GM18526 (cell line): ENCODE results near the gene MAEA.
A peak's percentile ranks its signal among the peaks of the same experiment; 100 is the strongest.

ENCODE experiments used
- POLR2A ChIP-seq: IDR thresholded peaks from 3 replicates; pipeline ENCODE4 v1.6.1; 2011; ENCODE audit not compliant: insufficient read length; ENCODE audit errors: extremely low read depth

Gene MAEA

DNA sequence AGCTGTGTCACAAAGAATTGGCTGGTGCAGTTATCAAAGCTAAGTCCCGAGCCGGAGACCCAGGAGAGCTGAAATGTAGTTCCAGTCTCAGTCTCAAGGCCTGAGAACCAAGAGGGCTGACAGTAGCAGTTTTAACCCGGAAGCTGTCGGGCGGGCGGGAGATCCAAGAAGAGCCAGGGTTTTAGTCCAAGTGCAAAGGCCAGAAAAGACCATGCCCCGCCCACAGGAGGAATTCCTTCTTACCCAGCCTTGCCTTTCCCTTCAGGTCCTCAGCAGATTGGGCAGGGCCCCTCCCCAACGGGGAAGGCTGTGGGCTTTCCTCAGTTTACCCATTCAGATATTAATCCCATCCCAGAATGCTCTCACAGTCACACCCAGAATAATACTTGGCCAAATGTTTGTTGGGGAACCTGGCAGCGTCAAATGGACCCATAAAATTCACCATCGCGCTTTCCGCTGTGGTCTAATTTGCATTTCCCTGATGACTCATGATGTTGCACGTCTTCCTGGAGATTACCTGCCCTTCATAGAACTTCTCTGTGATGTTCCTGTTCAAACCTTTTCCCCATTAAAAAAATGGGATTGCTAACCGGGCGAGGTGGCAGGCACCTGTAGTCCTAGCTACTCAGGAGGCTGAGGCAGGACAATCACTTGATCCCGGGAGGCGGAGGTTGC lies 16.2 kb downstream of the MAEA start:
- no peak for TF ChIP-seq POLR2A

DNA sequence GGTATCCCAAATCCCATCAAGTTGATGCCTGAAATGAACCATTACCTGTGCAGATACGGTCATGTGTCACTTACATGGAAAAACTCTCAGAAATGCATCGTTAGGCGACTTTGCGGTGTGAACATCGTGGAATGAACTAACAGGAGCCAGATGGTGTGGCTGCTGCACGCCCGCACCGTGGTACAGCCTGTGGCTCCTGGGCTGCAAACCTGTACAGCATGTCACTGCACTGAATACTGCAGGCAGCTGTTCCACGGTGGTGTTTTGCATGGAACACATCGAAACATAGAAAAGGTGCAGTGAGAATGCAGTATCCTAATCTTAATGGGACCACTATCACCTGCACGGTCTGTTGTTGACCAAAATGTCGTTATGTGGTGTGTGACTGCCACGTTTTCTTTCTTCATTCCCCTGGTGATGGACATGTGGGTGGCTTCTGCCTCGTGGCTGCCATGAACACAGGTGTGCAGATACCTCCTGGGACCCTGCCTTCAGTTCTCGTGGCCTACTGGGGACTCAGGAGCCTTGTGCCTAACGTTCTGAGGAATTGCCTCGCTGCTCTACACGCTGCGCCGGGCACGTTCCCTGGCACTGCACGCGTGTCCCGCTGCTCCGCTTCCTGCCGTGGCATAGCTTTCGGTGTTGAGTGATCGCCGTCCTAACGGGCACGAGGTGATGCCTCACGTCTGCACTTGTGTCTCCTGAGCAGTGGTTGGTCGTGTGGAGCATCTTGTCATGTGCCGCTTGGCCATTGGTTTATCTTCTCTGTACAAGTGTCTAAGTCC lies 18.5 kb downstream of the MAEA start:
- TF ChIP-seq POLR2A: no peak

DNA sequence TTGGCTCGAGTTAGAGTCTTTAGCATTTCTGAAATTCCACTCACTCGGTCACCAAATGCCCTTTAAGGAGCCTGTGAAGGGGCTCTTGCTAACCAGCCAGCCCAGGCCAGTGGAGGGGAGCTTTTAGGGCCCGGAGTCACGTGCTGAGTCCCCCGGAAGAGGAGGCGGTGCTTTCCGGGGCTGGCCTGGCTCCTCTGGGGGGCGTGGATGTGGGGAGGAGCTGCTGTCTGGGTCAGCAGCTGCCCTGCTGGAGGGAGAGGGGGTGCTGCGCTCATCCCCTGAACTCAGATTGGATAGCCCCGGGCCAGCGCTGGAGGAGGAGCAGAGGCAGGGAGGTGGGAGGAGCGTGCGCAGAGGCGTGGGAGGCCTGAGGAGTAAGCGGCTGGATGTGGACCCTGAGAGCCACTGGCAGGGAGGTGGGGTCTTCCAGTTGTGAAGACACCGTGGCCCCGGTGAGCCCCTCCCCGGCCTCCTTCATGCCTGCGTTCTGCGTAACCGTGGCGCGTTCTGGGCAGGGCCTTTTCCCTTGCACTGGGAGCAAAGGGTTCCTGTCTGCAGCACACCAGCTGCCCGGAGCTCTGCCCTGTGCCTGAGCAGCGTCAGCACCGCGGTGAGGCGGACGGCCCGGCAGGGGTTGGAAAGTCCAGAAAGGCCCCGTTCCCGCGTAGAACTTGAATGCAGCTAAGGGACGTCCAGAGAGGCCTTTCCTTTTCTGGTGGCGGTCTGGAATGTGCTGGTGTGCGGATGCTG lies 19.7 kb downstream of the MAEA start:
- TF ChIP-seq POLR2A: peak; percentile 10

DNA sequence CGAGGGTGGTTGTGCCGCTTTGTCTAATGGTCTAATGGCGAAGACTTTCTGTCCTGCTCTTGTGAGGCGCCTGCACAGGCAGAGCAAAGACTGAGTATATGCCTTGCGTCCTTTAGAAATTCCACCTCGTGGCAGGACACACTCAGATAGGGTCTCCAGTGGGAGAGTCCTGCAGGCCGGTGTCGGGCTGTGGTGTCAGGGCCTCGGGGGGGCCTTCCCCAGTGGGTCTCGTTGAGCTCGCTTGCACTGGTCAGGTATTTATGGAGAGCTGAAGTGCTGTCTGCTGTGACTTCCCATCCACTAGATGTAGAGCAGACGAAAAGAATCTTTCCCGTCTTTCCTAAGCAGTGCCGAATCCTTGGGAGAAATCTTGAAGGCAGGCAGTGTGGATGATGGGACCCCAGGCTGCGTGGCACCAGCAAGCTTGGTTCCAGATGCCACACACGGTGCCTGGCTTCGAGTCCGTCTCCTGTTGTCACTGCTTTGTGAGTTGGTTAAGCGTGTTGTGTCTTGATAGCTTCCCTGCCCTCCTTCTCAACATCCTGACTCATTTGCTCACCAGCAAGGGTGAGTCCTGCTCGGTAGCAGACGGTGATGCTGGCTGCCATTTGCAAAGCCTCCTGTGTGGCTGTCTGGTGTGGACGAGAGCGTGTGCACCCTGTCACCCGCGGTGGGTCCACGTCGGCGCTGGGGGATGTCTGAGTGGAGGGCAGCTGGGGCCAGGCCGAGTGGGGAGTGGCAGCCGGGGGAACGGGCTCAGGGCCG lies 20.5 kb downstream of the MAEA start:
- no peak for TF ChIP-seq POLR2A

DNA sequence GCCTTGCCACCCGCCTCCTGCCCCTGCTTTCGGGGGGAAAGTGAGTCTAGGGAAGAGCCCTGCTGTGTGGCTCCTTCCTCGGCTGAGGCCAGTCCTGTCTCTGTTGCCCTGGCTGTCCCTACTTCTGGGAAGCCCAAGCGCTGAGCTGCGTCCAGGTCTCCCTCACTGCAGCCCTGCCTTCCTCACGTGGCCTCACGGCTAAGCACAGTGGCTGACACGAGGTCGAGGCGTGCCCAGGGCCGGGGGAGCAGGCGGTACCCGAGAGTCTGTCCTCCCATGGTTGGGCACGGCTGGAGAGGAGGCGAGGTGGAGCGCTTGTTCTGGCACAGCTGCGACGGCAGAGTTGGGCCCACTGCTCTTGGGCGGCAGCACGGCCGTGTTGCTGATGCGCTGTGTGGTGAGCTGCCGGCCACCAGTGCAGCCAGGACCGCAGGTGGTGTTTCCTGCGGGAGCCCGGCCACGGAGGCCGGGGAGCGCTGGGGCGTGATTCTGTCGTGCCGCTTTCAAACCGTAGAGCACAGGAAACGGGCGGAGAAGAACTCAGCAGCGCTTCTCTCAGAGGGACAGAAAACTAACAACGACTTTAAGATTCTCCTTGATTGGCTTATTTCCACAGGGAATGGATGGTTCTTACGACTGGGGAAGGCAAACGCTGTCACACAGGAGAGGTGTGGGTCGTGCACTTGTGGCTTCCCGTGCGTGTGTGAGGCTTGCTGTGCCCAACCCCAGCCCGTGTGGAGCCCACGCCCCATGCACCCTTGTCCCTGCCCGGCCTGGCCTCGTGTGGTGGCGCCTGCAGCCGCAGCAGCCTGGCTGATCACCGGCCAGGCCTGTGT lies 21.3 kb downstream of the MAEA start:
- TF ChIP-seq POLR2A: no peak

DNA sequence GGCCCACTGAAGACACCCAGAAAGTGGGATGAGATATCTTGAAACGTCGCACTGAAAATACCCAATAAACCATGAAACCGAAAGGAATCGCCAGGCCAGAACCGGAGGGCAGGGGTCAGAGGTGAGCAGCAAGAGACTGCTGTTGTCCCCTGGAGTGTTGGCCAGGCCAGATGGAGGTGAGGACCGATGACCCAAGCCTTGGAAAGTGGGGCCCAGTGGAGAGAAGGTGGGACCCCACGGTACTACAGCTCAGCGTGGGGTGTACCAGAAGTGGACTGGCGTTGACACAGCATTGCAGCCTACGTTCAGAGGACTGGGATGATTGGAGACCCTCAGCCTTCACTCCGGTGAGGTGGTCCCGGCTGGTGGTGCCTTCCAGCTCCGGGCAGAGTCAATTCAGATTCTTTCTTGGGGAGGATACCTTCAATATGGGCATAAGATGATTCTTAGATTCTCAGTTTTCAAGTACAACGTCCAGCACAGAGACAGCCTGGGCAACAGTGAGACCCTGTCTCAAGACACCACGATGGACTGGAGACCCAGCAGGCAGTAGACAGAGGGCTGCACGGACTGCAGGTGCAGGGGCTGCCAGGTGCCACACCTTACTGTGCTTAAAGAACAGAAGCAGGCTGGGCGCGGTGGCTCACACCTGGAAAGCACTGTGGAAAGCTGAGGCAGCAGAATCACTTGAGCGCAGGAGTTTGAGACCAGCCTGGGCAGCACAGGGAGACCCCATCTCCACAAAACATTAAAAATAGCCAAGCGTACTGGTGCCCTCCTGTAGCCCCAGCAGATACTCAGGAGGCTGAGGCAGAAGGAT lies 23.3 kb downstream of the MAEA start:
- no peak for TF ChIP-seq POLR2A

DNA sequence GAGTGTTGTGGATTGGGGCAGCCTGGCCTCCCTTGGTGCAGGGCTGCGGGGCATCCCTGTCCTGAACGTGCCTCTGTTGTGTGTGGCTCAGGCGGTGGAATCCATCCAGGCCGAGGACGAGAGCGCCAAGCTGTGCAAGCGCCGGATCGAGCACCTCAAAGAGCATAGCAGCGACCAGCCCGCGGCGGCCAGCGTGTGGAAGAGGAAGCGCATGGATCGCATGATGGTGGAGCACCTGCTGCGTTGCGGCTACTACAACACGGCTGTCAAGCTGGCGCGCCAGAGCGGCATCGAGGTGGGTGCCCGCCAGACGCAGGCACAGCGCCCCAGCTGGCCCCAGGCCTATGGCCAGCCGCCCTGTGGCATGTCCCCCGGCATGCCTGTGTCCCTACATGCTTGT lies 25.6 kb downstream of the MAEA start:
- TF ChIP-seq POLR2A: no peak

DNA sequence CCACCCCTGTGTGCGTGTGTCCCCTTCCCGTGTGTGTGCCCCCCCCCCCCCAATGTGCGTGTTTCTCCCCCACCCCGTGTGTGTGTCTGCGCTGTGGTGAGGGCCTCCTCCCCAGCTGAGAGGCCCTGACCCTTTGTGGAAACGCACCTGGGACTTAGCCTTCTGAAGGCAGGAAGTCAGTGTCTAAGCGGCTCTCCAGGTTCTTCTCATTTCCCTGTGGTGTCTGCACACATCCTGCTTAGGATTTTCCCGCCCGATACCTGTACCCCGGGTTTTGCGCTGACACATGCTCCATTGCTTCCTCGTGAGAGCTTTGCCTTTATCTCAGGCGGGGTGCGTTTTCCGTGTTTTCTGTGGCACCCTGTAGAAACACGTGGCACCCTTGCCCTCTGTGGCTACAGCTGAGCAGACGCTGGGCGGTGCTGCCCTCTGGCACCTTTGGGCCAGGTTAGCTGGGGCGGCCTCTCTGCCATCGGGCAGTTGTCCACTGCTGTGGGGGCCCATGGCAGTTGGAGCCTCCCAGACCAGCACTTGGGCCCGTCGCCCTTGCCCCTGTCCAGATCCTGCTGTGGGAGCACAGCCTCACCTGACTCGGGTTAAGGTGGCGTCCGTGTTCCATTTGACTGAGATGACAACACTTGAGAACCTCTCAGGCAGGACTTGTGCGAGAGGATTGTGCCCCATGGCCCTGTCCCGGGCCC lies 26.3 kb downstream of the MAEA start:
- no peak for TF ChIP-seq POLR2A

DNA sequence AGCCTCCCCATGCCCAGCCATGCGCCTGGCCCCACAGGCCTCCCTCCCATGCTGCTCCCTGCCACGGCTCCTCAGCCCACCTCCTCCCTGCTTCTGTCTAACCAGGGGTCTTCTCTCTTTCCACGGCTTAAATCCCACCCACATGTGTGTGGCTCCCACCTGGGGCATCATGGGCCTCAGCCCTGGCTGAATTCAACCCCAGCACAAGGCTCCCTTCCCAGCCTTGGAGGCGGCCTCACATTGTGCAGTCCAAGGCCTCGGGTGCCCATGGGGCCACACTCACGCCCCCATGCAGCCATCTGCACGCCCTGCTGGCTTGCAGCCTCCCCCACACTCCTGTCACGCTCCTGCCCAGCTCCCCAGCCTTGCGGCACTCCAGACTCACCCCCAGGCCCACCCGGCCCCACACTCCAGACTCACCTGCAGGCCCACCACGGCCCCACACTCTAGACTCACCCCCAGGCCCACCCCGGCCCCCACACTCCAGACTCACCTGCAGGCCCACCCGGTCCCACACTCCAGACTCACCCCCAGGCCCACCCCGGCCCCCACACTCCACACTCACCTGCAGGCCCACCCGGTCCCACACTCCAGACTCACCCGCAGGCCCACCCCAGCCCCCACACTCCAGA lies 27.0 kb downstream of the MAEA start:
- TF ChIP-seq POLR2A: no peak

DNA sequence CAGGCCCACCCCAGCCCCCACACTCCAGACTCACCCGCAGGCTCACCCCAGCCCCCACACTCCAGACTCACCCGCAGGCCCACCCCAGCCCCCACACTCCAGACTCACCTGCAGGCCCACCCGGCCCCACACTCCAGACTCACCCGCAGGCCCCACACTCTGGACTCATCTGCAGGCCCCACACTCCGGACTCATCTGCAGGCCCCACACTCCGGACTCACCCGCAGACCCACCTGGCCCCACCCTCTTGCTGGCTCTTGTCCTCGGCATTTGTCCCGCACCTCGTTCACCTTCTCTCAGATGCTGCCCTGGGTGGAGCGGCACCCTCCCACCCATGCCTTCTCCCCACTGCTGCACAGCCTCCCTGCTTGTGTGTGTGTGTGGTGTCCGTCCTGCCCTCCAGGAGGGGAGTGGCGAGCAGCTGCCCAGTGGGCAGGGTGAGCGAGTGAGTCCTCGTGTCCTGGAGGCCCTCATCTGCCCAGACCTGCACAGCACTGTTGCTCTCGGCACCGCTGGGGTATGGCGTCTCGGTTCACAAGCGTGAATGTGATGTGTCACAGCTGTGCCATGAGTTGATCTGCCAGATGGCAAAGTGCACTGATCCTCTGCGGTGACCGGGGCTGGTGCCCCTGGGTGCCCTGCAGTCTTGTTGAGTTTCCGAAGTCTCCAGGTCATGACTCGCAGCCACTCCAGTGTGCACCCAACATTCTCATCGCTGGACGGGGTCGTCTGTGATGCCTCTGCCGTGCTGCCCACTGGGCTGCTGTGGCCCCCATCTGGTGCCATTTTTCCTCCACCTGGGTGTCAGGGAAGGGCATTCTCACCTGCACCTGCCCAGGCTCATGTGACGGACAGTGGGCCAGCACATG lies 27.7 kb downstream of the MAEA start:
- no peak for TF ChIP-seq POLR2A

DNA sequence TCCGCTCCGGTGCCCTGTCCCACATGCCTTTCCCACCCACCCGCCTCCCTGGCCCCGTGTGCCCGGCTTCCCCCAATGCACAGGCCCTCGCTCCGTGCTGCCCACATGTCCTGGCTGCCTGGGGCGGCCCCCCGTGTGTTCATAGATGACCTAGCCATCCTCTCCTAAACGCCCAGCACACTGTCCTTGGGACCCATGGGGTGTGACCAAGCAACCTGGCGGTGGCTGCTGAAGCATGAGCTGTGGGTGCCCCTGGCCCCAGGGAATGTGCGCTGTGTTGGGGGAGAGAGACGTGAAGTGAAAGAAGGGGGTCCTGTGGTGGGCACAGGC lies 28.3 kb downstream of the MAEA start:
- TF ChIP-seq POLR2A: no peak
